GM12891 (cell line): ENCODE measurements around the gene ZDHHC4.
"Not testable (repeated sequence)": the region's sequence is repeated elsewhere in the genome, so short reads cannot be mapped to it uniquely, and the experiment has no call there.

Source experiments
- DNase-seq: peaks from one replicate; pipeline ENCODE4 v3.0.0; 2011; ENCODE audit warnings: low spot score; ENCODE audit not compliant: insufficient read length
- FAIRE-seq: peaks from 2 replicates; lab custom pipeline; 2011; peaks lifted over from hg19 to GRCh38; lab: Jason Lieb, UNC
- PAX5 ChIP-seq: IDR thresholded peaks from 2 replicates; pipeline ENCODE4 v1.6.1; 2011; ENCODE audit warnings: low read length, moderate library complexity, mild to moderate bottlenecking; ENCODE audit not compliant: insufficient read depth, severe bottlenecking
- POLR2A ChIP-seq: IDR thresholded peaks from 2 replicates; pipeline ENCODE4 v1.6.1; 2011; ENCODE audit warnings: low read depth, low read length, control low read depth
- POLR2AphosphoS5 ChIP-seq: IDR thresholded peaks from 2 replicates; pipeline ENCODE4 v1.6.1; 2011; ENCODE audit warnings: low read depth, low read length, control low read depth
- POU2F2 ChIP-seq: IDR thresholded peaks from 2 replicates; pipeline ENCODE4 v1.6.1; 2011; ENCODE audit warnings: low read depth, mild to moderate bottlenecking, control low read depth, low read length, moderate library complexity
- SPI1 ChIP-seq: IDR thresholded peaks from 2 replicates; pipeline ENCODE4 v1.6.1; 2011; ENCODE audit warnings: low read depth, low read length, control low read depth
- TAF1 ChIP-seq: IDR thresholded peaks from 2 replicates; pipeline ENCODE4 v1.6.1; 2011; ENCODE audit warnings: low read depth, low read length, control low read depth

The ZDHHC4 gene

GRCh38 chr7:6618621-6619020, 41.4 kb downstream of the ZDHHC4 start:
- DNase-seq = no peak
- TF ChIP-seq POU2F2 (no peak), POLR2AphosphoS5 (no peak), PAX5 (no peak), POLR2A (no peak), SPI1 (no peak), TAF1 (no peak)
- FAIRE-seq = no peak

- DNase-seq (no peak), FAIRE-seq (peak; percentile 16)
- TF ChIP-seq TAF1 (no peak), POLR2AphosphoS5 (no peak)
Measured at GRCh38 chr7:6619961-6620360, 42.7 kb downstream of the ZDHHC4 start.

GRCh38 chr7:6621195-6622133, 44.2 kb downstream of the ZDHHC4 start:
- TF ChIP-seq PAX5 (no peak), TAF1 (no peak), POLR2A (no peak), SPI1 (peak; percentile 78), POU2F2 (no peak)
- peak; percentile 89 for FAIRE-seq
- no peak for DNase-seq

- FAIRE-seq (no peak), DNase-seq (no peak)
- no peak for TF ChIP-seq POLR2A
- TF ChIP-seq PAX5 = no peak
- TF ChIP-seq SPI1 = no peak
- TF ChIP-seq TAF1 = no peak
- TF ChIP-seq POLR2AphosphoS5 = no peak
Measured at GRCh38 chr7:6622134-6622710, 45.0 kb downstream of the ZDHHC4 start.

DNA sequence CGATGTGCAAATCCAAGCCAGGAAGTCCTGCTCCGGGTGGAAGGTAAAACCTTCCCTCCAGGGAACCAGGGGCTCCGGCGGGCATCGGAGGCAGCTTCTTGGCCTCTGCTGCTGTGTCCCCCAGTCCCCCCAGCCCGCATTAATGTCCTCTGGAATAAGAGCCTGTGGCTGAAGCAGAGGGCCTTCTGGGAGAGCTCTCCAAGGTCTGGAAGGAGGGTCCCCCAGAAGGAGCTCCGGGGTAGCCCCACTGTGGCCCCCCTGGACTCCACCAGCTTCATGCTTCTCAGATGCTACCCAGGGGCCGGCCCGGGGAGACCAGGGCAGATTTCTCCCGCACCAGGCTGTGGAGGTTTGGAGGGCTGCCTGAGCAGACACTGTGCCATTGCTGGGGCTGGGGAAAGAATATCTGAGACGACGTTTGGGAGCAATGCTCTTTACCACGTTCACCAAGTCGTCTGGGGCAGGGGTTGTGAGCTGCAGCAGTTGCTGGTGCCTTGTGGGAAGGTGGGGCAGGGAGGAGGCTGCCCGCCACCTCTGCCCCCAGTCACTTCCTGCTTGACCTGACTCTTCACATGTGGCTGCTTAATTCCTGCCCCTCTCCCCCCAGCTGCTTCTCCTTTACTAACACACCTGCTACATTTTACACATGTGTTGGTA, 46.5 kb downstream of the ZDHHC4 start:
- FAIRE-seq (peak; percentile 40), DNase-seq (no peak)
- TF ChIP-seq SPI1 = no peak
- no peak for TF ChIP-seq POU2F2
- no peak for TF ChIP-seq TAF1
- no peak for TF ChIP-seq POLR2AphosphoS5
- no peak for TF ChIP-seq POLR2A
- TF ChIP-seq PAX5 = no peak

DNA sequence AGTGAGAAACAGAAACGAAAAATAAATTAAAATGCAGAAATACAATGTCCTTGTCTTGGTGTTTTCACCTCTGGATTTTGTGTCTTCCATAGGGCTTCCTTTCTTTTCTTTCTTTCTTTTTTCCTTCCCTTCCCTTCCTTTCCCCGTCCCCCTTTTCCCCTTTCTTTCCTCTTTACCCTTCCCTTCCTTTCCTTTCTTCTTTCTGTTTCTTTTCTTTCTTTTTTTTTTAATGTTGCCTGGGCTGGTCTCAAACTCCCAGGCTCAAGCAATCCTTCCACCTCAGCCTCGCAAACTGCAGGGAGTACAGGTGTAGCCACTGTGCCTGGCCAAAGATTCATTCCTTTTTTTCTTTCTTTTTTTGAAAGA, 47.0 kb downstream of the ZDHHC4 start:
- FAIRE-seq (no peak), DNase-seq (no peak)
- TF ChIP-seq TAF1 = no peak

GRCh38 chr7:6628045-6628444, 50.8 kb downstream of the ZDHHC4 start:
- FAIRE-seq = no peak
- DNase-seq = no peak
- TF ChIP-seq TAF1 (no peak), POLR2A (no peak), PAX5 (no peak), POU2F2 (no peak), SPI1 (no peak), POLR2AphosphoS5 (no peak)

DNA sequence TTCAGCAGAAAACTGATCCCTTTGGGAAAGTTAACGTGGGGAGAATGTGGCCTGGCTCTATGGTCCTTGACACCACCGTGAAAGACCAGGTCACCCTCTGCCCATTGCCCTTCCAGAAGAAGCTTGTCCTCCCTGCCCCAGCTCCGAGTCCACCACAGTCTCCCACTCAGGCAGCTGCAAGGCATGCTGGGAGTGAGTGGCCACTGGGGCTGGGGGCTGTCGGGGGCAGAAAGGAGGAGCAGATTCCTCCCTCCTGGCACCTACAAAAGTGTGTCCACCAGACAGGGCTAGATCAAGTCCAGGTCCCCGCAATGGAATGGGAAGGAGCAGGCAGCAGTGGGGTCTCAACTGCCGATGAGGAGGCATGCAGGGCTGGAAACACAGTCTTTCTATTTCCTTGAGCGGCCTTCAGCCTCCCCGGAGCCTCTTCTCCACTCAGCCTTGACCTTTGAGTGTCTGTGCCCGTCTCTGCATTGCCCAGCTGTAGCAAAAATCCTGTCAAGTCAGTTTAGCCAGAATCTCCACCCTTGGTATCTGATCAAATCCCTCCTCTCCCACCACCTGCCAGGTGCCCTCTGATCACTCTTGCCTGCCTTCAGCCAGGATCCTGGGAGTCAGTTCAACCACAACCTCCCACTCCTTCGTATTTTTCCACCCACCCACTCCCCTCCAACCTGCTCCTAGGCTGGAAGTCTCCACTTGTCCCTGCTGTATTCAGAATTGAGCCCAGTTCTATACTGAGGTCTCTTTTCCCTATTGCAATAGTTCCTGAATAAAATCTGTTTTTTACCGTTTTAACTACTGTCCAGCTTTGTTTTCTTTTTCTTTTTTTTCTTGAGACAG, 53.0 kb downstream of the ZDHHC4 start:
- DNase-seq = no peak
- no peak for FAIRE-seq
- no peak for TF ChIP-seq POLR2A
- no peak for TF ChIP-seq TAF1
- no peak for TF ChIP-seq SPI1

DNA sequence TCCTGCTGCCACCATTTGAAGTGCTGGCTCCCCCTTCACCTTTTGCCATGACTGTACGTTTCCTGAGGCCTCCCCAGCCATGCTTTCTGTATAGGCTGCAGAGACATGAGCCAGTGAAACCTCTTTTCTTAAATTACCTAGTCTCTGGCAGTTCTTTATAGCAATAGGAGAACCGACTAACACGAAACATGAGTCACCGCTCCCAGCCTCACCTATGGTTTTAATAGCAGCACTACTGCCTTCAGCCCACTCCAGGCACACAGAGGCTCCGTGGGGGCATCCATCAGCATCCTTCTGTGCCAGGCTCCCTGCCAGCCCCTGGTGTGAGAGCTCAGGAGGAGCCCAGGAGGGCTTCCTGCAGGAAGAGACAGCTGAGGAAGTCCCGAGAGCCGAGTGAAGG, 54.4 kb downstream of the ZDHHC4 start:
- no peak for DNase-seq
- no peak for FAIRE-seq
- TF ChIP-seq POU2F2 (no peak), POLR2AphosphoS5 (no peak), TAF1 (no peak)

DNA sequence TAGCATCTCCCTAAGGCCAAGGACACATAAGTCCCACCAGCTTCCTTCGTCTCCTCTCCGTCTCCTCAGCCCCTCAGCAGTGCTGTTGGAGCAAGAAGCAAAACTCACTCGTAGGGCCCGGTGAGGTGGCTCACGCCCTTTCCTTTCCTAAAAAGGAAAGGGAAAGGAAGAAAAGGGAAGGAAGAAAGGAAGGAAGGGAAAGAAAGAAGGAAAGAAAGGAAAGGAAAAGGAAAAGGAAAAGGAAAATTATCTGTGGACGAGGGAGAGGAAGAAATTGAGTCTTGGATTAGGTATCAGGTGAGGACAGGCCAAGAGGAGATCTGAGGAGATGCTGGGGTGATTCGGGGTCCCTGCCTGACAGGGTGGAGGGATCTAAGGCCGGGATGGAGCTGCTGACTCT, 56.8 kb downstream of the ZDHHC4 start:
- no peak for TF ChIP-seq PAX5
- TF ChIP-seq POLR2AphosphoS5 = no peak
- TF ChIP-seq SPI1 = no peak
- TF ChIP-seq POU2F2 = no peak
- no peak for TF ChIP-seq POLR2A
- no peak for TF ChIP-seq TAF1
- FAIRE-seq (no peak), DNase-seq (no peak)

- DNase-seq, FAIRE-seq: not testable (repeated sequence)
Measured at GRCh38 chr7:6634971-6635370, 57.7 kb downstream of the ZDHHC4 start.
